ENCODE measurements around the gene NIPAL4.

Gene NIPAL4

GRCh38 chr5:157473383-157474320 is 13.6 kb downstream of the NIPAL4 start:
- Histone ChIP-seq H2AFZ (ENCODE audit: low read length) (no peak overlapping the region), H3K27ac (ENCODE audit: low read depth, low read length, poor library complexity, severe bottlenecking) (no peak overlapping the region)

DNA sequence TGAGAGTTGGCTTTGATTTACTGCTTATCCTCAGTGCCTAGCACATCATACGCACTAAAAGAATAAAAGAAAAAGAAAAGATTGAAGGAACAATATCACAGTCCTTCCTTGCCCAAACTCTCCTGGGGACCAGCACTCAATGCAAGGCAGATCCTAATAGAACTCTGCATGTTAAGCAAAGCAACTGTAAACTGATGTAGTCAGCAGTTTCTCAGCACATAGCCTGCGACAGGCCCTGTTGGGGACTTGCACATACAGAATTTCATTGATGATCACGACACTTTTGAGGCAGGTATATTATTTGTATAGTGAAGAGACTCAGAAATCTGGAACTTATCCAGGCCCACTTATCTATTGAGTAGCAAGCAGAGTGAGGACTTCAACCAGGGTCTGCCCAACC is 15.4 kb downstream of the NIPAL4 start:
- Histone ChIP-seq H2AFZ (ENCODE audit: low read length) (no peak overlapping the region), H3K9ac (ENCODE audit: low read length) (no peak overlapping the region), H3K4me1 (ENCODE audit: insufficient read depth, low read length, severe bottlenecking) (no peaks in the 10 kb centered on the region), H4K20me1 (ENCODE audit: insufficient read depth, low read length) (no peaks in the 10 kb centered on the region), H3K27ac (ENCODE audit: low read depth, low read length, poor library complexity, severe bottlenecking) (no peak overlapping the region), H3K4me2 (ENCODE audit: low read length) (no peak overlapping the region), H3K79me2 (ENCODE audit: insufficient read depth, low read length) (no peaks in the 10 kb centered on the region), H3K9me2 (ENCODE audit: low read depth, low read length) (no peaks in the 10 kb centered on the region), H3K4me3 (ENCODE audit: low read depth, low read length, poor library complexity, severe bottlenecking) (no peak overlapping the region), H3K36me3 (ENCODE audit: insufficient read depth, low read length) (no peaks in the 10 kb centered on the region), H3K27me3 (ENCODE audit: insufficient read depth, low read length) (no peaks in the 10 kb centered on the region), H3K9me3 (ENCODE audit: low read length) (no peaks in the 10 kb centered on the region), H3F3A (ENCODE audit: insufficient read depth, low read length) (no peaks in the 10 kb centered on the region)
- TF ChIP-seq CTCF (IDR thresholded peaks at IDR 0.05; ENCODE audit: low read length) (no peak), EZH2 (IDR thresholded peaks at IDR 0.05; ENCODE audit: borderline replicate concordance, low read length) (no peak)

More at GRCh38 chr5:157473383-157474320, 13.6 kb downstream of the NIPAL4 start:
- no peaks in the 10 kb centered on the region for H3K4me1 ChIP-seq (ENCODE audit: insufficient read depth, low read length, severe bottlenecking)
- no peaks in the 10 kb centered on the region for H3K9me3 ChIP-seq (ENCODE audit: low read length)
- H3K27me3 ChIP-seq (ENCODE audit: insufficient read depth, low read length): no peaks in the 10 kb centered on the region
- no peaks in the 10 kb centered on the region for H3K9me2 ChIP-seq (ENCODE audit: low read depth, low read length)
- no peak for TF ChIP-seq EZH2 (IDR thresholded peaks at IDR 0.05; ENCODE audit: borderline replicate concordance, low read length)
- TF ChIP-seq CTCF (IDR thresholded peaks at IDR 0.05; ENCODE audit: low read length): no peak
- H3K4me2 ChIP-seq (ENCODE audit: low read length): no peak overlapping the region
- no peaks in the 10 kb centered on the region for H3K36me3 ChIP-seq (ENCODE audit: insufficient read depth, low read length)
- no peak overlapping the region for H3K9ac ChIP-seq (ENCODE audit: low read length)
- no peaks in the 10 kb centered on the region for H3K79me2 ChIP-seq (ENCODE audit: insufficient read depth, low read length)
- no peak overlapping the region for H3K4me3 ChIP-seq (ENCODE audit: low read depth, low read length, poor library complexity, severe bottlenecking)
- no peaks in the 10 kb centered on the region for H4K20me1 ChIP-seq (ENCODE audit: insufficient read depth, low read length)
- no peaks in the 10 kb centered on the region for H3F3A ChIP-seq (ENCODE audit: insufficient read depth, low read length)

DNA sequence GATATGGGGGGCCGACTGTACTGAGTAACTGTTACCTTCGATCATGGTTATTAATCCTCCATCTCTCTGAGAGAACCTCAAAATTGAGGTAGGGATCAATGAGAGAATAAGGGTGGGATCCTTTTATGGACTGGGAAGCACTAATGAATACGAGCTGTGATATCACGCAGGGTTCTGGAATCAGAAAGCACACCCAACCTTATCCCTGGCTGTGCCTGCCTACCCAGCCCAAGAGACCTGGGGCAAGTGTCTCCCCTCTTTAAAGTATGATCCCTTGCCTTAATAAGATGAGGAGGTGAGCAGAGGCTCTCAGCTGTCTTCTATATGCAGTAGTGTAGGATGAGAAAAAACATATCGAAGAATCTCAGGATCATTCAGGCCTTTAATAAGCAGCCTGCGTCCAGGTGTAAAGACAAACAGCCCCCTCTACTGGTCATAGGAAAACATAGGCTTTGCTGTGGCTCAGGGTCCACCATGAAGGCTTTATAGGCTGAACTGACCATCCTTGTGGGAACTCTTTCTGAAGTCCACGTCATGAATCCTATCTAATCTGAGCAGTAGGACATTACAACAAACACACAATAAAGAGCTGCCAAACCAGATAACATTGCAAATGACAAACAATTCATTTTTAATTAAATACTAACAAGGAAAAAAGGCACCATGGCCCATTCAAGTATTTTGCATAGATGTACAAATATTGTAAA is 16.8 kb downstream of the NIPAL4 start:
- Histone ChIP-seq H3K4me1 (ENCODE audit: insufficient read depth, low read length, severe bottlenecking) (peaks cover 7% of the 10 kb centered on the region), H3K9me3 (ENCODE audit: low read length) (no peaks in the 10 kb centered on the region), H3K9me2 (ENCODE audit: low read depth, low read length) (no peaks in the 10 kb centered on the region), H3K27ac (ENCODE audit: low read depth, low read length, poor library complexity, severe bottlenecking) (no peak overlapping the region), H2AFZ (ENCODE audit: low read length) (no peak overlapping the region), H3F3A (ENCODE audit: insufficient read depth, low read length) (no peaks in the 10 kb centered on the region), H3K4me3 (ENCODE audit: low read depth, low read length, poor library complexity, severe bottlenecking) (no peak overlapping the region), H3K27me3 (ENCODE audit: insufficient read depth, low read length) (no peaks in the 10 kb centered on the region), H3K9ac (ENCODE audit: low read length) (no peak overlapping the region), H4K20me1 (ENCODE audit: insufficient read depth, low read length) (no peaks in the 10 kb centered on the region), H3K36me3 (ENCODE audit: insufficient read depth, low read length) (no peaks in the 10 kb centered on the region), H3K4me2 (ENCODE audit: low read length) (no peak overlapping the region), H3K79me2 (ENCODE audit: insufficient read depth, low read length) (no peaks in the 10 kb centered on the region)
- peak; percentile 85 for TF ChIP-seq CTCF (IDR thresholded peaks at IDR 0.05; ENCODE audit: low read length)
- TF ChIP-seq EZH2 (IDR thresholded peaks at IDR 0.05; ENCODE audit: borderline replicate concordance, low read length): no peak

Data from OCI-LY1 (cell line).